Fibroblast of skin of scalp (primary cell): ENCODE data around the gene JAK2. TPM values are rescaled to one million over a fixed set of nuclear protein-coding genes. Genes with fewer than 3 reads are reported as not detected.
"Not testable (repeated sequence)": the region's sequence is repeated elsewhere in the genome, so short reads cannot be mapped to it uniquely, and the experiment has no call there.

ENCODE experiments used
- DNase-seq: peaks from one replicate; pipeline ENCODE4 v3.0.0-alpha.2; 2013
- polyA plus RNA-seq, 2 experiments: library from polyadenylated mRNA; unstranded; fragments of 120-200 nt; gene quantifications; one replicate each; pipeline ENCODE4 v1.2.1, GENCODE V29; 2013; ENCODE audit not compliant: insufficient read length in 2 of 2

JAK2 gene
- polyA plus RNA-seq (2013, experiment 1 of 2; ENCODE audit: insufficient read length): 13.5 TPM
- polyA plus RNA-seq (2013, experiment 2 of 2; ENCODE audit: insufficient read length): 13.6 TPM

GRCh38 chr9:4984621-4985385 lies at the start of gene JAK2:
JAK2 (plus strand) TSS chr9:4985272; CDS start chr9:5021988, 36,716 bp downstream.
- DNase-seq: peak; percentile 97

GRCh38 chr9:4936277-4936676 lies 48.8 kb upstream of the JAK2 start:
- DNase-seq: no peak

DNA sequence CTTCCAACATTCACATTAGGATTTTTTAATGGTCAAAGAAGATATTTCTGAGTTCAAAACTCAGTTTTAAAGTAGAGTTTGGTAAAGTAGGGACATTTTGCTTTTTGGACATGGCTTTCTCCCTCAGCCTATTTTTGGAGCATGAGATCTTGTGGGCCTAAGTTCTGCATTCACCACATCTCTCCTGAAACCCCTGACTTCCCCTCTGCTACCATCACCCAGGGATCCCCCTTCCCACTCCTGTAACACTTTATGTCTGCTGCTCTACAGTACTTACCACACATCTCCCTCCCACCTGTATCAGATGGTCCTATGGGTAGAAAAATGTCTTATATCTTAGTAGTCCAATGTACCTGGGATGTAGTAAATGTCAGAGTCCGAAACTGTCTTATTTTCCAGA lies 48.2 kb upstream of the JAK2 start:
- no peak for DNase-seq

DNA sequence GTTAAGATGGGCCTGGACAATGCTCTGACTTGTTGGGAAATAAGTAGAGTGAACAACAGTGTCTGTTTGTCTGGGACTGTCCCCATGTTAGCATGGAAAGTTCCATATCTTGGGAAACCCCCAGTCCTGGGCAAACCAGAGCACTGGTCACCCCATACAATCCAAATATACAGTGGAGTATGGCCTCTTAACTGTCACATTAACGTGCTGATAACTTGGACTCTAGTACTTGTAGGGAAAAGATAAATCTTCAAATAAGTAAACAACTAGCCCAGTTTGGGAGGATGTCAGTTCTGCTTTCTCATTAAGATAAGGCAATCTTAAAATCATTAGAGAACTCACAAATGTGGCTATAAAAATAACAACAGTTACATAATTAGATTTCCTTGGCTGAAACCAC lies 47.6 kb upstream of the JAK2 start:
- DNase-seq: no peak

GRCh38 chr9:4938496-4938895 lies 46.6 kb upstream of the JAK2 start:
- no peak for DNase-seq

GRCh38 chr9:4939118-4939561 lies 45.9 kb upstream of the JAK2 start:
- no peak for DNase-seq

GRCh38 chr9:4942042-4942691 lies 42.9 kb upstream of the JAK2 start:
- not testable (repeated sequence) for DNase-seq

- DNase-seq: no peak
Observed at GRCh38 chr9:4943346-4943745, 41.7 kb upstream of the JAK2 start.

DNA sequence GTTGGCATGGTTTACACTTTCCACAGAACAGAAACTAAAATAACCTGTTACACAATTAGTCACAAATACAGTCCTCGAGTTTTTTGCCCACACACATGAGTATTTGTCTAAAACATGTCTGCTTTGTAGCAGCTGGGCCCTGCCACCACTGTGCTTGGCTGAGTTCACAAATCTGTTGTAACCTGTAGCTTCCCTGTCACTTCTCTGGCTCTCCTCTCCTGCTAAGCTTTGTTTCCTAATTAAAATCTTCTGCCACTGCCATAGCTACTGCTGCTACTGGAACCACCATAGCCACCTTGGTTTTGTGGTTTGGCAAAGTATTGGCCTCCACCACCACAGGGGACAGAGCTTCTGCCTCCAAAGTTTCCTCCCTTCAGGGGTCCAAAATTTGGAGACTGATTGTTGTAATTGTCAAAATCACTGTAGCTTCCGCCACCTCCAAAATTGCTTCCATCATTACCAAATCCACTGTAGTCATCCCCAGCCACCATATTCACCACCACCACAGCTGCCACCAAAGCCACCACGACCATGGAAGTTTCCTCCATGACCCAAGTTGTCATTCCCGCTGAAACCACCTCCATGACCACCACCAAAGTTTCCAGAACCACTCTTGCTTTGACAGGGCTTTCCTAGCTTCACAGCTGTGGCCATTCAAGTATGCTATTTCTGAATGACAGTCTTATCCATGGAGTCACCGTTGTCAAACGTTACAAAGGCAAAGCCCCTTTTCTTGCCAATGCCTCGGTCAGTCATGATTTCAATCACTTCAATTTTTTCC lies 40.5 kb upstream of the JAK2 start:
- not testable (repeated sequence) for DNase-seq

GRCh38 chr9:4946937-4947336 lies 38.1 kb upstream of the JAK2 start:
- no peak for DNase-seq

DNA sequence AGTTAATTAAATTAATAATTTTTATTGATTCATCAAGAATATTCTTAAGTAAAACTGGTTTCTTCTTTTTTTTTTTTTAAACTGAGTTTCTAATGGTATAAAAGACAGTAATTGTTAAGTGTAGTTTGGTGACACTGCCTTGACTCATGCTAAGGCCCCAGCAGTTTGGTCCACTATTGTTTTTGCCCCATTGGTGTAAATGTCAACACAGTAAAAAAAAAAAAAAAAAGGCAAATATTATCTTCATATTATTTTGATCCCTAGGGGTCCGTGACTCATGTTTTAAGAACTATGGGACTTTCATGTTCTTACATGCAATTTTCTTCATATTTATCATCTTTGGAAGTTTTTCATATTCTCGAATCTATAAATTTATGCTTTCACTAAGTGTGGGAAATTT lies 29.2 kb upstream of the JAK2 start:
- peak; percentile 91 for DNase-seq

GRCh38 chr9:4959031-4959430 lies 26.0 kb upstream of the JAK2 start:
- no peak for DNase-seq

- DNase-seq: no peak
Observed at GRCh38 chr9:4962085-4962484, 23.0 kb upstream of the JAK2 start.

DNA sequence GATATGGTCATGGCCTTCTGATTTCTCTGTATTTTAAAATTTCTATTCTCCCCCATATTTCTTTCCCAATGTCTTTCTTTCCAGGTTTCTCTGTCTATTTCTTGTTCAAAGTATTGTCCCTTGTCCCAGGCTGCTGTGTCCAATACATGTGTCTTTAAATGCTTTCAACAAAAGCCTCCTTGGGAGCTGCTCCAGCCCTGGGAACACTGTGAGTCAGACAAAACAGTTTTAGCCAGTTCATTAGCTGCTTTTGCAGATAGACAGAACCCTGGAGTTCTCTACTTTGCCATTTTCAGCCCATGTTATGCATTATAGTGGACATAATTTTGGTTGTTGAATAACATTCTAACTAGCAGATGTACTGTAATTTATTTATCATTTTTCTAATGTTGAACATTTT lies 20.5 kb upstream of the JAK2 start:
- no peak for DNase-seq

DNA sequence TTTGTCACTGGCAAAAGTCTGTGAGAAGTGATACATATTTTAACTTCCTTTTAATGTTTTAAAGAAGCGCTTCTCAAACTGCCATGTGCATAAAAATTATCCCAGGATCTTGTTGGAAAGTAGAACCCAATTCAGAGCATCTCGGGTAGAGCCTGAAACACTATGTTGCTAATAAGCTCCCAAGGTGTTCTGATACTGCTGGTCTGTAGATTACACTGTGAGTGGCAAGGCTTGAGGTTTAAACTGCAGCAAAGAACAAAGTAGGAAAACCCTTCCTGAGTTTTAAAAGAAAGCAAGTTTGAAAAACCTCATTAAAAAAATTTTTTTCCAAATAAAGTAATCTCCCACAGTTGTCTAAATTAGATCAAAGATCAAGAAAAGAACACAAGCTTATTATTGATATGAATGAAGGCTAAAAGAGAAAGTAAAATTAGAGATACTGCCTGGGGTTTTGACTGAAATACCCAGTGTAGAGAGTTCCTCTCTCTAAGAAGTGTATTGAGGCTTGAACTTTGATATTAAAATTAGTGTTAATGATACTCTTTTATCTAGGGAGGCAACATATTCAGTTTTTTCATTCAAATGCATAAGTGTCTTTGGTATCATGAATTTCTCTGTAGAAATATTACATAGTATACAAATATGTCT lies 19.8 kb upstream of the JAK2 start:
- DNase-seq: no peak

- peak; percentile 90 for DNase-seq
Observed at GRCh38 chr9:4967523-4967922, 17.5 kb upstream of the JAK2 start.

DNA sequence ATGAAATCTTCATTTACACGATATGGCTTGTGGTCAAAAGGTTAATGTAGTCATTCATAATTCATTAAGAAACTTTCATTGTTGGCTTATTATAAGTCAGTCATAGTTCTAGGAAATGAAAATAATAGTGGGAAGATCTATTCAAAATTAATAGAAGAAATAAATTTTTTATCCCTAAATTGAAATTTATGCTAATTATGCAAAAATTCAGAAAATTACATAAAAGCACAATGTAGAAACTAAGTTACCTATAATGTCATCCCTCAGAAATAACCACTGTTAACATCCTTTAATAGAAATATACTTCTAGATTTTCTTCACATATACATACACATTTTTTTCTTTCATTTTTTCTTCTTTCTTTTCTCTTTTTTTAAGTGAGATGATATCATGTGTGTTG lies 15.9 kb upstream of the JAK2 start:
- DNase-seq: no peak

- DNase-seq: no peak
Observed at GRCh38 chr9:4970970-4971641, 14.0 kb upstream of the JAK2 start.

DNA sequence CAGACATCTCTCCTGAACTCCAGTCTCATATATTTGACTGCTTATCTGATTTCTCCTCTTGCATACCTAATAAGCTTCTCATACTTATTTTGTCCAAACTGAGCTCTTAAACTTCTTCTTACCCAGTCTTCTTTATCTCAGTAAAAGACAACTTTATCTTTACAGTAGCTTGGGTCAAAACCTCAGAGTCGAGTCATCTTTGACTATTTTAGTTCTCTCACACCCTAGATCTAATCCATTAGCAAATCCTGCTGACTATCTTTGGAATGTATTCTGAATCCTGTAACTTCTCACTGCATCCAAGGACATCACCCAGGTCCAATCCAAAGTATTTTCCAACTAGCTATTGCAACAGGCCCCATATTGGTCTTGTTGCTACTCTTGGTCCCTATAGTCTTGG lies 11.8 kb upstream of the JAK2 start:
- DNase-seq: peak; percentile 73

DNA sequence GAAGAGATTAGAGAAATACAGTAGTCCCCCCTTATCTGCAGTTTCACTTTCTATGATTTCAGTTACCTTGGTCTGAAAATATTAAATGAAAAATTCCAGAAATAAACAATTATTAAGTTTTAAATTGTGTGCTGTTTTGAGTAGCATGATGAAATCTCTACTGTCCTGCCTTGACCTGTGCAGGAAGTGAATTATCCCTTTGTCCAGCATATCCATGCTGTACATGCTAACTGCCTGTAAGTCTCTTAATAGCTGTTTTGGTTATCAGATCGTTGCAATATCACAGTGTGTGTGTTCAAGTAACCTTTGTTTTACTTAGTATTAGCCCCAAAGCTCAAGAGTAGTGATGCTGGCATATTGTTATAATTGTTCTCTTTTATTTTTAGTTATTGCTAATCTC lies 11.2 kb upstream of the JAK2 start:
- no peak for DNase-seq

GRCh38 chr9:4979239-4979638 lies 5.8 kb upstream of the JAK2 start:
- DNase-seq: no peak

- peak; percentile 47 for DNase-seq
Observed at GRCh38 chr9:4980086-4980727, 4.9 kb upstream of the JAK2 start.
